Measurements from ENCODE around the gene GRIFIN.

DNA sequence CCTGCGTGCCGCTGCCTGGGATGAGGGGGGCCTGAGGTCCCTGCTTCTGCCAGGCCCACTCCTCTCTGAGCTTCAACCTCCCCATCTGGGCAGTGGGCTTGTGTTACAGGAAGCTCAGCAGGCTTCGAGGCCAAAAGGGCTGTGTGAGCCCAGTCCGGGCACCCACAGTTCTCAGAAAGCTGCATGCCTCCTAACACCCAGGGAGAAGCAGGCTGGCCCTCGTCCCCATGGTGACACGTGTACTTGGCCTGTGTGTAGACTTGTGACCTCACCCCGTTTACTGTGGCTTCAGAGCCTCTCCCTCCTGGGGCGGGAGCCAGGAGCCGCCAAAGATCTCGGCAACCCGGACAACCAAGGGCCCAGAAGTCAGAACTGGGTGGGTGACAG, 2.2 kb upstream of the GRIFIN start:
- TF ChIP-seq EZH2 (IDR thresholded peaks at IDR 0.05; ENCODE audit: borderline replicate concordance, low read length): no peak
- TF ChIP-seq, protein P1, sequence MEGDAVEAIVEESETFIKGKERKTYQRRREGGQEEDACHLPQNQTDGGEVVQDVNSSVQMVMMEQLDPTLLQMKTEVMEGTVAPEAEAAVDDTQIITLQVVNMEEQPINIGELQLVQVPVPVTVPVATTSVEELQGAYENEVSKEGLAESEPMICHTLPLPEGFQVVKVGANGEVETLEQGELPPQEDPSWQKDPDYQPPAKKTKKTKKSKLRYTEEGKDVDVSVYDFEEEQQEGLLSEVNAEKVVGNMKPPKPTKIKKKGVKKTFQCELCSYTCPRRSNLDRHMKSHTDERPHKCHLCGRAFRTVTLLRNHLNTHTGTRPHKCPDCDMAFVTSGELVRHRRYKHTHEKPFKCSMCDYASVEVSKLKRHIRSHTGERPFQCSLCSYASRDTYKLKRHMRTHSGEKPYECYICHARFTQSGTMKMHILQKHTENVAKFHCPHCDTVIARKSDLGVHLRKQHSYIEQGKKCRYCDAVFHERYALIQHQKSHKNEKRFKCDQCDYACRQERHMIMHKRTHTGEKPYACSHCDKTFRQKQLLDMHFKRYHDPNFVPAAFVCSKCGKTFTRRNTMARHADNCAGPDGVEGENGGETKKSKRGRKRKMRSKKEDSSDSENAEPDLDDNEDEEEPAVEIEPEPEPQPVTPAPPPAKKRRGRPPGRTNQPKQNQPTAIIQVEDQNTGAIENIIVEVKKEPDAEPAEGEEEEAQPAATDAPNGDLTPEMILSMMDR (IDR thresholded peaks at IDR 0.05; ENCODE audit: low read length): no peak
